ENCODE results near the gene ZNF274. TPM values are rescaled to one million over a fixed set of nuclear protein-coding genes. Genes with fewer than 3 reads are reported as not detected.

Gene ZNF274
- total and polyA plus RNA-seq, 9 of the 15 experiments (the other 6 are each of a cell fraction or from before 2014, with no cell fraction given): 5.2 to 37.0 (median 28.1) TPM

GRCh38 chr19:58182989-58183816 lies at the start of gene ZNF274 (continued):
- TF ChIP-seq FOXM1 (IDR thresholded peaks at IDR 0.05; ENCODE audit: low read depth) (no peak), FOXM1 (CRISPR knock-in tag; IDR thresholded peaks at IDR 0.05; ENCODE audit: low read depth) (peak; percentile 60; the same call in 1 of the 2 replicates), SMARCB1 (IDR thresholded peaks at IDR 0.05; ENCODE audit: insufficient read length, low read depth) (no peak), SMARCA5 (IDR thresholded peaks at IDR 0.05) (peak; percentile 69), SMARCA4 (IDR thresholded peaks at IDR 0.05) (peak; percentile 45), HDAC6 (IDR thresholded peaks at IDR 0.05; ENCODE audit: low read depth, low read length) (no peak), HDAC2 (IDR thresholded peaks at IDR 0.05) (peak; percentile 12; the same call in 1 of the 2 replicates), CBX3 (IDR thresholded peaks at IDR 0.05; ENCODE audit: borderline replicate concordance in 1 of 2, low read length in 2 of 2) (no peak), NFYB (IDR thresholded peaks at IDR 0.05; ENCODE audit: extremely low read depth, insufficient read length) (no peak), ATF7 (IDR thresholded peaks at IDR 0.05) (peak; percentile 92), ZNF511 (CRISPR knock-in tag; IDR thresholded peaks at IDR 0.05) (no peak; the same call in 1 of the 2 replicates), CHD7 (IDR thresholded peaks at IDR 0.05; ENCODE audit: low read depth, low read length) (peak; percentile 46), ZNF217 (CRISPR knock-in tag; IDR thresholded peaks at IDR 0.05) (peak; percentile 1; the same call in 1 of the 2 replicates), ARID3B (CRISPR knock-in tag; IDR thresholded peaks at IDR 0.05; ENCODE audit: borderline replicate concordance) (no peak), TARDBP (IDR thresholded peaks at IDR 0.05) (peak; percentile 36; the same call in 1 of the 2 replicates)
